HG02938 (cell line): ENCODE measurements around the gene DCPS.

Experiments used
- ATAC-seq: cut with Tn5 transposase; IDR thresholded peaks from one replicate; pipeline ENCODE4 v1.9.1; 2021; ENCODE audit warnings: mild to moderate bottlenecking, moderate library complexity; ENCODE audit not compliant: unreplicated experiment

Gene DCPS

GRCh38 chr11:126327281-126328000 is 23.6 kb downstream of the DCPS start:
- ATAC-seq: no peak

- ATAC-seq: no peak
These were observed 24.1 kb downstream of the DCPS start for GRCh38 chr11:126328001-126328390.

DNA sequence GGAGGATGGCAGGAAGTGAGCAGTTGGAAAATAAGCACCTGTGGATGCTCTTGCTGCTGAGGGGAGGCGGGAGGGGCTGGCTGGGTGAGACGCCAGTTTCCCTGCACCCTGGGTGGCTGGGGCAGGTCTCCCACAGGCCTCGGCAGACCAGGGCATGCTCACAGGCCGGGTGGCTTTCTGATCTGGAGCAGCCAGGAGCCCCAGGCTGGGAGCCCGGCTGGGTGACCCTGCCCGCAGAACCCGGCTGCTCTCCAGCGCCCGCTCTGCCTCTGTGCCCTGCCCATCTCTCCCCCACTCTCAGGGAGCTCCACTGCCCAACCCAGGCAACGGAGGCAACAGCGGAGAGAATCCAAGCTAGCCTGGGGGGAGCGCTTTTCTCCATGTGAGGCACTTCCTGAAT is 24.6 kb downstream of the DCPS start:
- no peak for ATAC-seq

DNA sequence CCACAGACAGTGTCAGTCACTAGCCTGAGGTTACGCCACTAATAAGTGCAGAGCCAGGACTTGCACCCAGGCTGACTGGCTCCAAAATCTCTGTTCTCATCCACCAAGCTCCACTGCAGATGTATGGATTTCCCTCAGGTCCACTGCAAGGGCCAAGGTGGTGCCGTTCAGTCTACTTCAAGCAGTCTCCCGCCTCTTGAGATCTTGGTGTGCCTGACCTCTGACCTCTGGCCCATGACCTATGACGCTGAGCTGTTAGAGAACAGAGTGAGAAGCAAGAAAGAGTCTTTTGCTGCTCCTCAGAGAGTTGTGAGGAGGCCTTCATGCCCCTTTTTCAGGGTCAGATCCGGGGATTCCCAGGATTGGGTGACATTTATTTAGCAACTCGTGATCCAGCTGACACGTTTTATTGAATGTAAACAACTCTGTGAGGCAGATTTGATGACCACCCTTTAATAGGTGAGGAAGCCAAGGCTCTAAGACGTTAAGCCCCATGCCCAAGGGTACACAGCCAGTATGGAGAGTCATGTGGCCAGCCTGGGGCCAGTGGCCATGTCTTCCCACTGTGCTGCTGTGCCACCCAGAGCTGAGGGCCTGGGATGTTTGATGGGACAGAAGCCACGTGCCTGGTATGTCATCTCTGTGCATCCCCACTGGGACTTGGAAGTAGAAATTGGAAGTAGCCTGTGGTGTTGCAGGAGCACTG is 25.2 kb downstream of the DCPS start:
- ATAC-seq: no peak

DNA sequence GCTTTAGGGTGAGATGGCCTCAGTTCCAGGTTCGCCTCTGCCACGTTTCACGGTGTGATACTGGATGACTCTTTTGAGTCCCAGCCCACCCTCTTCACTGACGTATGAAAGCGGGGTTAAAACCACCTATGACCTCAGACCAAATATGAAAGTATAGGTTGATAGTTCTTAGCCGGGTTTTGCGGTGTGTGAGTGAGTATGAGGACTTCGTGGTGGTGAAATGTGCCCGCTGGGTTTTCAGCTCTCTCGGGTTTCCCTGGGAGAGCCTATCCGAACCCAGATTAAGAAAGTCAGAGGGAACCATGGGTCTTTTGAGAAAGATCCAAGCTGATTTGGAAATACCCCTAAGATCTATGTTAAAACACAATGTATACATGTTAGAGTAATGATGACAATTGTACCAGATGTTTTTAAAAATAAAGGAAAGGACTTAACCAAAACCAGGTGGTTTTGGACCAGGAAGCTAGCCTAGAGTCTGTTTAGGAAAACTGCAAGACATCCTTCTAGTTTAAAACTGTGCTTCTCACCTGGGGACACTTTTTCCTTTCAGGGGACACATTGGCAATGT is 25.9 kb downstream of the DCPS start:
- ATAC-seq: no peak

DNA sequence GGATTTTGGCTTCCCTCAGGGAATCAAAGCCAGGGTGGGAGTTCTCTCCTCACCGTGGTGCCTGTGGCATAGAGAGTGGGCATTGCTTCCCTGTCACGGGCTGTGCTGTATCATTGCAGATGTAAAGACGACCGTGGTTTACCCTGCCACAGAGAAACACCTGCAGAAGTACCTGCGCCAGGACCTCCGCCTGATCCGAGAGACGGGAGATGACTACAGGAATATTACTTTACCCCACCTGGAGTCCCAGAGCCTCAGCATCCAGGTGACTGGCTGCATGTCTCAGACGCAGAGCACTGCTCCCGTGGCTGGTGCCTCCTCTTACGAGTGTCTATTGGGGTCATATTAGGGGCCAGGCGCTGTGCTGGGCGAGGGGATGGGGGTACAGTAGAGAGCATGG is 27.4 kb downstream of the DCPS start:
- no peak for ATAC-seq

GRCh38 chr11:126332221-126332711 is 28.4 kb downstream of the DCPS start:
- no peak for ATAC-seq

GRCh38 chr11:126333142-126333541 is 29.3 kb downstream of the DCPS start:
- ATAC-seq: no peak

GRCh38 chr11:126334659-126335462 is 31.0 kb downstream of the DCPS start:
- ATAC-seq: no peak

- no peak for ATAC-seq
These were observed 31.6 kb downstream of the DCPS start for GRCh38 chr11:126335463-126335760.

GRCh38 chr11:126336138-126336541 is 32.3 kb downstream of the DCPS start:
- no peak for ATAC-seq

GRCh38 chr11:126336671-126337101 is 32.8 kb downstream of the DCPS start:
- no peak for ATAC-seq

GRCh38 chr11:126337126-126337473 is 33.2 kb downstream of the DCPS start:
- no peak for ATAC-seq

GRCh38 chr11:126337474-126338241 is 33.8 kb downstream of the DCPS start:
- ATAC-seq: no peak

- no peak for ATAC-seq
These were observed 34.6 kb downstream of the DCPS start for GRCh38 chr11:126338346-126339055.

- ATAC-seq: no peak
These were observed 35.4 kb downstream of the DCPS start for GRCh38 chr11:126339073-126339862.

DNA sequence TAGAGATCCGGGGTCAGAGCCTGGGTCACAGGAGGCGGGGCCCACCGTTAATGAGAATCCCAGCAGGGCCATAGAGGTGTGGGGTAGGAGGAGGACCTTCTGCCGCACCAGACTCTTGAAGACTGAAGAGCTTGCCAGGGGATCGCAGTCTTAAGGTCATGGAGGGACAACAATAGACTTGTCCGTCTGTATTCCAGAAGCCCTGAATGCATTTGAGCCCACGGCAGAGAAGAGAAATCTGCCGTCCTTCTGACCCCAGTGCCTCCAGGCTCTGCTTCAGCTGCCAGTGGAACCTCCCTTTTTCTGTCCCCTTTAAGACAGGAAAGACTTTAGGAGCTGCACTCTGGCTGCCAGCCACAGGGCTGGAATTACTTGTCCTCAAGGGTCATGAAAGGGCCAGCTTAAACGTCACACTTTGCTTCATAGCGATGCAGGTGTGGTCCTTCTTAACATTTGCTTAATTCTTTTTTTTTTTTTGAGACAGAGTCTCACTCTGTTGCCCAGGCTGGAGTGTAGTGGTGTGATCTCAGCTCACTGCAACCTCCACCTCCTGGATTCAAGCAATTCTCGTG is 36.1 kb downstream of the DCPS start:
- ATAC-seq: no peak

DNA sequence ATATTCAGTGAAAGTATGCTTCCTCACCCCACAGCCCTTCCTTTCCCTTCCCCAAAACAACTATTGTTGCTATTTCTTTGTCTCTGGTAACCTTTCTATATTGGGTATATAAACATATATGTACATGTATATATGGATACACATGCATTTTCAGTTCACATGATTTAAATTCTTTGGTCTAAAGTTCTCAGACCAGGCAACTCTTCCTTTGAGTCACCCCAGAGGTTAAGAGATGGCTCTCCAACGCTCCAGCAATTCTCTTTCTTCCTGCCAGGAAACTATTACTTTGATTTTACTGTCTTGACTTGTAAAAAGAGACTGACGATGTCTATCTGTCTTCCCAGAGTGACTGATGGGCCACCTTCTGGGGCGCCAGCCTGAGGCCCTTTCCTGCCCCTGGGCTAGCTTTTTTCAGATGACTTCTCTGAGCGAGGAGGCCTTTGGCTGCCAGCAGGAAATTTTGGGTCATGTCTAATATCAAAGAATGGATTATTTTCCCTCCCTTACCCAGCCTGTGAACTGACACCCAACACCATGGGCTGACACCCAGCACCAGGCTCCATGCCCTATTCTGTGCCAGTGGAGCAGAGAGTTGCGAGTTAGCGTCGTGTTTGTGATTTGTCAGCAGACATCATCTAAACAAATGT is 37.2 kb downstream of the DCPS start:
- no peak for ATAC-seq
